Spleen (tissue), 7 donors: ENCODE measurements around the gene ATP13A1.

Experiments
- CTCF ChIP-seq, 11 experiments: fragments of 200-600 bp in 7 of 11; fragments of 450-650 bp in 4 of 11; sonication (generic) in 4 of 11; IDR thresholded peaks in 8 of 11; conservative IDR thresholded peaks in 3 of 11; 1 replicate in 7 of 11; 2 replicates in 4 of 11; pipeline versions ENCODE4 v1.4.0 to v1.8.0; 2016 to 2021; ENCODE audit warnings: antibody characterized with exemption in 11 of 11, inconsistent platforms in 4 of 11, mild to moderate bottlenecking in 1 of 11
- POLR2A ChIP-seq, 3 donors: fragments of 450-650 bp; IDR thresholded peaks; one replicate each; pipeline ENCODE4 v1.5.1; 2017; ENCODE audit warnings: antibody characterized with exemption in 3 of 3, mild to moderate bottlenecking in 1 of 3
- POLR2AphosphoS5 ChIP-seq, 3 donors: sonication (generic); formaldehyde crosslinking; IDR thresholded peaks; one replicate each; pipeline ENCODE4 v1.5.1; 2017; ENCODE audit warnings: antibody characterized with exemption in 3 of 3
- donor health status: DM: no; HTN: no; CAD: no; lungs with moderate emphysema.
- donor health status: DM: no; HTN: no; CAD: no.
- donor health status: DM: no; HTN: no; CAD: no.

GRCh38 chr19:19704836-19705235 lies 41.4 kb upstream of the ATP13A1 start:
- TF ChIP-seq POLR2A (IDR thresholded peaks at IDR 0.05): no peak
- no peak for TF ChIP-seq POLR2AphosphoS5 (IDR thresholded peaks at IDR 0.05)
- no peak for TF ChIP-seq CTCF (IDR thresholded peaks at IDR 0.05 in 8 of 11, conservative IDR thresholded peaks at IDR 0.05 in 3 of 11)
